ENCODE data around the gene PLA2R1.

Gene PLA2R1

GRCh38 chr2:160062292-160063005, at the start of gene PLA2R1:
TSS of gene PLA2R1 (minus strand) at chr2:160062615. CDS start at chr2:160062403, 212 bp downstream.
- DNase-seq (ENCODE audit: low read depth): peak; percentile 15

DNA sequence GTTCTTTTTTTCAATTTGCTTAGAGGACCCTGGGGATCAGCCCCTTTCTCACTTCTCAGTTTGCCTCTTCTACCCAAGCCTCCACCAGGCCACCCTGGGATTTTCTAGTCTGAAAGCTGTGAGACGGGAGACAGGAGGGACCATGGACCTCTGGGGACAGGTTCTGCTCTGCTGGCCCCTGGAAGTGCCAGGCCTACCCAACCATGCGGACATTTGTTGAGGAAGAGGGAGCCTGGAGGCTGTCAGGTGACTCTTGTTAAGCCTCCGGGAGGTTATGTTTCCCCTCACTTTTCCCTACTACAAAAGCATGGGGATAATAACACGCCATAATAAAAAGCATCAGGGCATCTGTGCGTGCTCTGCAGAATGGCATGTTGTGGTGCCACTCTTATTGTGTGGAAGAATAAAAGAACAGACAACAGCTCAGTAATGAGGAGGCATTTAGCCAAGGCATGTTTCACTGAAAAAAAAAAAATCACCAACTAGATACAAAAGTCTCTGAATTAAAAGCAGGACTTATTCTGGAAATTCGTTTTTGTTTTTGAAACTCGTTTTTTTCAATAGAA, 48.3 kb upstream of the PLA2R1 start:
- no peak for DNase-seq (ENCODE audit: low read depth)

GRCh38 chr2:160109939-160110673, 47.7 kb upstream of the PLA2R1 start:
- DNase-seq (ENCODE audit: low read depth): peak; percentile 76

GRCh38 chr2:160109243-160109642, 46.8 kb upstream of the PLA2R1 start:
- DNase-seq (ENCODE audit: low read depth): no peak

DNA sequence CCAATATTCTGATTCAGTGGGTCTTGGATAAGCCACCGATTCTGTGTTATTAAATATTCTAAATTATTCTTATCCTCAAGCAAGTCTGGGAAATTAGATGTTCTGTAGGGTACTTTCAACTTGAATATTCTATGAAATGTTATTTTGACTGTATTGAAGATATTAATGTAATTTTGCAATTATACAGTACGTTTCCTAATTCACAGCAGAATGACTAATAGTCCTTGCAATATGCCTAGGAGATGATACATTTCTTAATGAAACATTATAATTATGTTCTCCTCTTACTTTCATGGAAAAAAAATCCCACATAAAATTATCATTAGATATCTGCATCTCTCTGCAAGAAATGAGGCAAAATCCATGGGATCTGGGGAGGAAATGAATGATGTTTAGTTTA, 46.2 kb upstream of the PLA2R1 start:
- DNase-seq (ENCODE audit: low read depth): no peak

DNA sequence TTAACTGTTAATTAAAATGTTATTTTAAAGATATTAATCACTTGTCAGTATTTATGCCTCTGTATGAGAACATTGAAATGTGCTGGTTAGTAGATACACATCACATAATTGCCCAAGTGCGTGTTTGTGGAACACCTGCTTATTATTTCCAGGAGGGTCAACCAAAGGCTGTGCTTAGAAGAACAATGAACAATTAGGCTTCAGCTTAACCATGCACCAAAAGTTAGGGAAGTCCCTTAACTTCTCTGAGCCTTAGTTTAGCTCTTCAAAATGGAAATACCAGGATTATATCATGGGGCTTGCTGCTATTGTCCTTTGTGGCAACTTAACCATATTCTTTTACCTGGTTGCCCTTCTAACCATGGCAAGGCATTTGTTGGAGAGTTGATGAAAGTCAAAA, 43.0 kb upstream of the PLA2R1 start:
- DNase-seq (ENCODE audit: low read depth): no peak

- DNase-seq (ENCODE audit: low read depth): no peak
Measured at GRCh38 chr2:160104115-160104514, 41.7 kb upstream of the PLA2R1 start.

- no peak for DNase-seq (ENCODE audit: low read depth)
Measured at GRCh38 chr2:160097326-160097725, 34.9 kb upstream of the PLA2R1 start.

DNA sequence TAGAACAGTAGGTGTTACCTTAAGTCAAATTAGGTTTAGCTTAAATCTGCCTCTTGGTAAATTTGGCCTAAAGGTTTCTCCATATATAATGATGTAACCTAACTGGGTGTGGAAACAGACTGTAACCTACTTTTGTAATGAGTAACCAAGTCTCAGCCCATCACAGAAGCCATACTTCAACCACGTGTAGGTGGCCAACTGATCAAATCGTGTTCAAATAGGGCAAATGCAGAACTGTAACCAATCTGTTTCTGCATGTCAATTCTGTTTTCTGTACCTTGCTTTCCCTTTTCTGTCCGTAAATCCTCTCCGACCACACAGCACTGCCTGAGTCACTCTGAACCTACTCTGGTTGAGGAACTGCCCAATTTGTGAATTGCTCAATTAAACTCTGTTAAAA, 34.0 kb upstream of the PLA2R1 start:
- DNase-seq (ENCODE audit: low read depth): no peak

DNA sequence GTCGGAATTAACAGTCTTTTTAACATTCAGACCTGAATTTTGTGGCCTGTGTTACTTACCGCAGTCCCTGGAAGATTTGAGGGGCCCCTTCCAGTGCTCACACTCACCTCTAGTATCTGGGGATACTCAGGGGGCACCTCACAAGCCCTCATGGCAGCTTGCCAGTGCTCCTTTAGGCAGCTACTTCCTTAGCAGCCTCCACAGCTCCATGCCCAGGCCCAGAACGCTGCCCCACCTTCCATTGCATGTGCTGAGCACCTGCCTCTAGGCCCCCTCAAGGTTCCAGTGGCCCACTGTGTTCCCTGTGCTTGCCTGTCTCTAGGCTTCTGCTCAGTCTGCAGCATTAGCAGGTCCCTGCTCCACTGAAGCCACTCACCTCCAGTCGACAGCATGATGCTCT, 30.0 kb upstream of the PLA2R1 start:
- DNase-seq (ENCODE audit: low read depth): no peak

DNA sequence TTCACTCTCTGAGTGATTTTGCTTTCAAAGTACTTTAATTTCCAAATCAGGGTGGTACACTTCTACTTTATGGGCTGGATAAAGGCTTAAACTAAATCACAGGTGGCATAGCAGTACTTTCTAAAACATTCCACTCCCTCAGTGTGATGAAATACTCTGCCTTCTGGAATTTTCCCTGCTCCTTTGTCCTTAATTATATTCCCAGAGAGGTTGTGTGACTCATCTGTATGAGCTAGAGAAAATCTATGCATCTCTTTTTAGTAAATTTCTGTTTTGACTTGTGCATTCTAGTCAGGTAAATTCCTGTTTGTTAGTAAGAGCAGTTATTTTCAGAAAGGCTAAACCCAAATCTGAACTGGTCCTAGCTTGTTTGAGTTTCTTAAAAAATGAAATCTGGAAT, 29.0 kb upstream of the PLA2R1 start:
- peak; percentile 60 for DNase-seq (ENCODE audit: low read depth)

DNA sequence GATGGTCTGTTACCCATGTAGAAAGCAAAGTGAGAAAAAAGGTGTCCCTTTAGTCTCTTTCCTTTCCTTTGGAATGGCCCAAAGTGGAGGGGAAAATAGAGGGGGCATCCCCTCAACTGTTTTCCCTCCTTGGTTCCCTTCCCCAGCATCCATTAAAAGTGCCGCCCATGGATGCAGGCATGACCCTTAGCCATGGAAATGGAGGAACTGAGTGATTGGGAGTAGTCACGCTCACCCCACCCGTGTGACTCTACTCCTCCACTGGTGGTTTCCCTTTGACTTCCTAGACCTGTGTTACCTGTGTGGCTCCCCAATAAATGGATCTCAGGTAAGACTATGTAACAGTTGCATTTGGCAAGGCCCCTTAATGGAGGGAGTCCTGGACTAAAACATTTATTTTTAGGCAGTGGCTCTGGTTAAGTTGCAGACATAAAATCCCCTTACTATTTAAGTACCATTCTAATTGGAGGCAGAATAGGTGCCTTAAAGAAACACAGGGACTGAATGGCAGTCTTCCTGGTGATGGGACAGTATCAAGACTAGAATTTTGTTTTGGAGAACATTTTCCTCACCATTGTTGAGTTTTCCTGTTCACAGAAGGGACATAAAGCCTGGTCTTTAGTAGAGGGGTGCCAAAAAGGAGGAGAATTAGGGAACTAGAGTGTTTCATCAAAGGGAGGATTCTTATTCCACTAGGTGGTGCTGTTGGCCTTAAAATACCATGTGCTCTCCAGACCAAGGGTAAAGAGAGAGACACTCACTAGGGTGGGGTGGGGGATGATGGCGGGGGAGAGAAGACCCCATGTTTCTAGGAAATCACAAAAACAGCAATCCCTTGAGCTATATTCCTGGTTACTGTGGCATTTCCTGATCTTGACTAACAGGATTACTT, 25.7 kb upstream of the PLA2R1 start:
- peak; percentile 25 for DNase-seq (ENCODE audit: low read depth)

DNA sequence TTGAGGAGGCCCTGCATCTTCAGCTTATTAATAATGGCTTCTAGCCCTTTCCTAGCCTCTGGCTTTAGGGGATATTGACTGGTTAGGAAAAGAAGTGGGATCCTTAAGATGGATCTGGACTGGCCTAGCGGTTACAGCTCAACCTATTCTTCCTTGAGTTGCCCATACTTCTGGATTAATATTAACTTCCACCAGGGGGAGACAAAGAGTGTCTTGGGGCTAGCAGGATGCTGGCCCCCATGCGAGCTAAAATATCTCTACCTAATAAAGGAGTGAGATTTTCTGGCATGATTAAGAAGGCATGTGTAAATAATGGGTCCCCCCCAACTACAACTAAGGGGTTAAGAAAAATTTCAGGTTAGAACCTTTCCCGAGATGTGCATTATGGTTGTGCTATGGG, 23.2 kb upstream of the PLA2R1 start:
- DNase-seq (ENCODE audit: low read depth): no peak

GRCh38 chr2:160077912-160078810, 15.7 kb upstream of the PLA2R1 start:
- DNase-seq (ENCODE audit: low read depth): no peak

DNA sequence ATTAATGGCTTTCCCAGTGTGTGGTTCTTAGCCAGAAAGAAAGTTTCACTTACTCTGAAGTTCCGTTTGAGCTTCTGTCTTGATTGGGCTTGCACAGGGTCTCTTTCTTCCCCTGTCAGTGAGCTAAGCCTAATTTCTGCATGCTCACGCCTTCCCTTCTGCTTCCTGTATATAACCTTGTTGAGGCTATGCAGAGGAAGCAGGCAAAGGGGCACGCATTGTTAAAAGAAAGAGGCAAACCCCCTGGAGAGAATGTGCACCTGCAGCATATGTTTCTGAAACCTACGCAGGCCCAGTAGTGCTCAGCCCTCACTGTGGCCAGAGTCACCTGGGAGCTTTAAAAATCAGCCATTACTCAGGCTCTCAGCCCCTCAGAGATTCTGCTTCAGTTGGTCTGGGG, 14.5 kb upstream of the PLA2R1 start:
- DNase-seq (ENCODE audit: low read depth): no peak

- no peak for DNase-seq (ENCODE audit: low read depth)
Measured at GRCh38 chr2:160076241-160076640, 13.8 kb upstream of the PLA2R1 start.

GRCh38 chr2:160075171-160075570, 12.8 kb upstream of the PLA2R1 start:
- peak; percentile 29 for DNase-seq (ENCODE audit: low read depth)

- no peak for DNase-seq (ENCODE audit: low read depth)
Measured at GRCh38 chr2:160073284-160073888, 11.0 kb upstream of the PLA2R1 start.

- DNase-seq (ENCODE audit: low read depth): no peak
Measured at GRCh38 chr2:160068906-160069305, 6.5 kb upstream of the PLA2R1 start.

DNA sequence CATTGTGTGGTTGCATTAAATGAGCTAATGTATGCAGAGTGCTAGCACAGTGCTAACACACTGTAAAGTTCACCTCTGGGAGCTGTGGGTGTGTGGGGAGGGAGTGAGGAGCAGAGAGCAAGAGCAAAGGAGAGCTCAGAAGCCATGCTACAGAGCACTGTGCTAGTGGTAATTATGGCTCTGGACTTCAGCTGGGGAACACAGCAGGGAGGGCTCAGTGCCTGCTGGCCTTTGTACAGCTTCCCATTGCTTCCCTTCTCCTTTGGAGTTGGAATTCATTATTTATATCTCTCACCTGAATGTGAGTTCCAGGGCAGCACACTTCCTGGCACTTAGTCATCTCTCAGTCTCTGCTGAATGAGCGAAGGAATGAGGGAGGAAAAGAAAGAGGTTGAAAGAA, 2.5 kb upstream of the PLA2R1 start:
- DNase-seq (ENCODE audit: low read depth): no peak
